AG04450 (cell line): ENCODE data around the gene ZGPAT. TPM values are rescaled to one million over a fixed set of nuclear protein-coding genes. Genes with fewer than 3 reads are reported as not detected.
"Not testable (repeated sequence)": the region's sequence is repeated elsewhere in the genome, so short reads cannot be mapped to it uniquely, and the experiment has no call there.

Source experiments
- CTCF ChIA-PET: fragments of 300-600, 350-600 bp; formaldehyde crosslinking; extraction: SDS; loops from one replicate; lab custom pipeline; 2022; ENCODE audit warnings: antibody characterized with exemption, inconsistent platforms; lab: Charles Lee
- POLR2A ChIA-PET: fragments of 350-600 bp; formaldehyde crosslinking; extraction: SDS; loops from one replicate; lab custom pipeline; 2021; ENCODE audit warnings: antibody characterized with exemption, inconsistent platforms; lab: Yijun Ruan, JAX
- DNase-seq: peaks from one replicate; pipeline ENCODE4 v3.0.0-alpha.2; 2011; ENCODE audit warnings: low read depth, low spot score
- H3K27ac ChIP-seq: one replicate; pipeline ENCODE4 v1.5.1; 2012; ENCODE audit warnings: low read depth, low read length, control low read depth
- H3K27me3 ChIP-seq: one replicate; pipeline ENCODE4 v1.6.0; 2012; ENCODE audit warnings: low read length; ENCODE audit not compliant: control insufficient read depth, insufficient read depth
- H3K4me3 ChIP-seq: 2 replicates; pipeline ENCODE4 v1.5.1; 2011; ENCODE audit warnings: mild to moderate bottlenecking, low read depth, low read length, control low read depth
- H3K9me3 ChIP-seq: 2 replicates; pipeline ENCODE4 v1.5.1; 2012; ENCODE audit warnings: low read length; ENCODE audit not compliant: control insufficient read depth, insufficient read depth
- CTCF ChIP-seq: IDR thresholded peaks from 2 replicates; pipeline ENCODE4 v1.5.1; 2011; ENCODE audit warnings: low read depth, low read length, control low read depth, inconsistent platforms
- polyA plus RNA-seq: library from polyadenylated mRNA; depleted of rRNA; stranded (reverse); fragments of >200 nt; gene quantifications from 2 replicates; pipeline ENCODE4 v1.2.3, GENCODE V29; 2011

Gene ZGPAT
- polyA plus RNA-seq, 1 experiment, result 8.7 TPM

- H3K27me3 ChIP-seq, result no peaks in the 10 kb centered on the region
- POLR2A ChIA-PET, result no interaction called here
- H3K27ac ChIP-seq, result no peak overlapping the region
- no peak for DNase-seq
- no peak overlapping the region for H3K4me3 ChIP-seq
- no peak for TF ChIP-seq CTCF
- peaks cover 18% of the 10 kb centered on the region for H3K9me3 ChIP-seq
- CTCF ChIA-PET, result no interaction called here
Measured at GRCh38 chr20:63712191-63712590, 4.4 kb downstream of the ZGPAT start.

GRCh38 chr20:63714858-63715257 lies 7.0 kb downstream of the ZGPAT start:
- peaks cover 27% of the 10 kb centered on the region for H3K9me3 ChIP-seq
- H3K27ac ChIP-seq, result no peak overlapping the region
- H3K27me3 ChIP-seq, result no peaks in the 10 kb centered on the region
- CTCF ChIA-PET, result no interaction called here
- POLR2A ChIA-PET, result no interaction called here
- no peak for TF ChIP-seq CTCF
- no peak for DNase-seq
- H3K4me3 ChIP-seq, result no peak overlapping the region

DNA sequence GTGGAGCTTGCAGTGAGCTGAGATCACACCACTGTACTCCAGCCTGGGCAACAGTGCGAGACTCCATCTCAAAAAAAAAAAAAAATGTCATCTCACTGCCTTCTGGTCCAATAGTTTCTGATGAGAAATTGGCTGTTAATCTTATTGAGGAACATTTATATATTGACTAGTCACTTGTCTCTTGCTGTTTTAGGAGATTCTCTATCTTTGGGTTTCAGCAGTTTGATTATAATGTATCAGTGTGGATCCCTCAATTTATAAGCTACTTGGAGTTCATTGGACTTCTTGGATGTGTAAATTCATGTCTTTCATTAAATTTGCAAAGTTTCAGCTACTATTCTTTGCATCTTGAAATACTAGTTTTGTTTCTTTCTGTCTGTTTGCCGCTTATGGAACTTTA lies 11.2 kb downstream of the ZGPAT start:
- H3K4me3 ChIP-seq, result no peak overlapping the region
- ChIA-PET CTCF (interaction anchor here (0.6 kb wide), 1 partner anchor 32 kb away, joined by 3 read pairs; no protein-coding TSS in a partner anchor), POLR2A (interaction anchor here (0.7 kb wide), 1 partner anchor 22 kb away, joined by 3 read pairs; no protein-coding TSS in a partner anchor)
- no peak for DNase-seq
- TF ChIP-seq CTCF, result no peak
- no peak overlapping the region for H3K27ac ChIP-seq
- peaks cover 24% of the 10 kb centered on the region for H3K9me3 ChIP-seq
- no peaks in the 10 kb centered on the region for H3K27me3 ChIP-seq

DNA sequence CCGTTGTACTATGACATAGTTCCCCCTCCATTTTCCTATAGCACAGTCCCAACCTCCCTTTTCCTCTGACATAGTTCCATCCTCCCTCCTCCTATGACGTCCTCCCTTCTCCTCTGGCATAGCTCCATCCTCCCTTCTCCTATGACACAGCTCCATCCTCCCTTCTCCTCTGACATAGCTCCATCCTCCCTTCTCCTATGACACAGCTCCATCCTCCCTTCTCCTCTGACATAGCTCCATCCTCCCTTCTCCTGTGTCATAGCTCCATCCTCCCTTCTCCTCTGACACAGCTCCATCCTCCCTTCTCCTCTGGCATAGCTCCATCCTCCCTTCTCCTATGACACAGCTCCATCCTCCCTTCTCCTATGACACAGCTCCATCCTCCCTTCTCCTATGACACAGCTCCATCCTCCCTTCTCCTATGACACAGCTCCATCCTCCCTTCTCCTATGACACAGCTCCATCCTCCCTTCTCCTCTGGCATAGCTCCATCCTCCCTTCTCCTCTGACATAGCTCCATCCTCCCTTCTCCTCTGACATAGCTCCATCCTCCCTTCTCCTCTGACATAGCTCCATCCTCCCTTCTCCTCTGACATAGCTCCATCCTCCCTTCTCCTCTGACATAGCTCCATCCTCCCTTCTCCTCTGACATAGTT lies 15.3 kb downstream of the ZGPAT start:
- H3K27ac ChIP-seq, H3K4me3 ChIP-seq, H3K27me3 ChIP-seq, DNase-seq: not testable (repeated sequence)
- ChIA-PET CTCF (interaction anchor here (0.7 kb wide), 1 partner anchor 15 kb away, joined by 3 read pairs; the partner anchor contains the start of gene ZGPAT), POLR2A (interaction anchor here (0.7 kb wide), 1 partner anchor 16 kb away, joined by 3 read pairs; the partner anchor contains the start of gene SLC2A4RG)
- peaks cover 22% of the 10 kb centered on the region for H3K9me3 ChIP-seq

DNA sequence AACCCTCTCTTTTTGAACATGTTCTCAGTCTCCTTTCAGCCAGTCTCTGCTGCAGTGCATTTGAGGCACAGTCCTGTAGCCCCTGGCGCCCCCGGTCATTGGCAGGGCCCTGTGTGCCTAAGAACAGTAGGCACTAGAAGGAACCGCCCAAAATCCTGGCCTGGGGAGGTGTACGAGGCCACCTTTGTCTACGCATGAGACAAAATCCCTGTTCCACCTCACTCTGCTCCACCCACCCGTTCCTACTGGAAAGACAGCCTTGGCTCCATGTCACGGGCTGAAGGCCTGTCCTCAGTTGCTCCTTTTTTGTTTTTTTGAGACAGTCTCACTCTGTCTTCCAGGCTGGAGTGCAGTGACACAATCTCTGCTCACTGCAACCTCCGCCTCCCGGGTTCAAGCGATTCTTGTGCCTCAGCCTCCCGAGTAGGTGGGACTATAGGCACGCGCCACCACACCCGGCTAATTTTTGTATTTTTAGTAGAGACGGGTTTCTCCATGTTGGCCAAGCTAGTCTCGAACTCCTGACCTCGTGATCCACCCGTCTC lies 22.4 kb downstream of the ZGPAT start:
- H3K9me3 ChIP-seq, CTCF ChIA-PET, H3K4me3 ChIP-seq, POLR2A ChIA-PET, H3K27me3 ChIP-seq, H3K27ac ChIP-seq, DNase-seq: not testable (repeated sequence)

- CTCF ChIA-PET, result no interaction called here
Measured at GRCh38 chr20:63731410-63731809, 23.6 kb downstream of the ZGPAT start.

More at GRCh38 chr20:63731410-63731809, 23.6 kb downstream of the ZGPAT start:
- H3K27me3 ChIP-seq, result no peaks in the 10 kb centered on the region
- no peaks in the 10 kb centered on the region; the same call in 1 of the 2 replicates for H3K9me3 ChIP-seq
- H3K27ac ChIP-seq, result no peak overlapping the region
- H3K4me3 ChIP-seq, result no peak overlapping the region
- TF ChIP-seq CTCF, result no peak
- POLR2A ChIA-PET, result no interaction called here
- DNase-seq, result no peak
